C4-2B (cell line): ENCODE data around the gene ZNF611.

Experiments
- ZFX ChIP-seq: fragments of 450-650 bp; IDR thresholded peaks from 2 replicates; pipeline ENCODE4 v1.6.1; 2017
- TF ChIP-seq, protein P1 (sequence below): fragments of 450-650 bp; conservative IDR thresholded peaks from 2 replicates; pipeline ENCODE4 v1.5.1; 2017; ENCODE audit warnings: mild to moderate bottlenecking

DNA sequence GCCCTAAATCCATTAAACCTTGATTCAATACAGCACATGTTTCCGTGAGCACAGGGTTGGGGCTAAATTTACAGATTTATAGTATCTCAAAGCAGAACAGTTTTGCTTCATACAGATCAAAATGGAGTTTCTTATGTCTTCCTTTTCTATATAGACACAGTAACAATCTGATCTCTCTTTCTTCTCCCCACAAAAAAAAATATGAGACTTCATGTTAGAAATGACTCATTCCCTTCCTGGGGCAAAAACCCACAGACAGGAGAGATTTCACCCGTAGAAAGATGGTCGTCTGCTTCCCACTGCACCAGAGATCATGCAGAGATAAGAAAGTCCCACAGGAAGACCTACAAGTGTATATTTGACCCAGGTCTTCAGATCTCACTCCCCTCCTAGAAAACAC, 7.7 kb upstream of the ZNF611 start:
- TF ChIP-seq, protein P1, sequence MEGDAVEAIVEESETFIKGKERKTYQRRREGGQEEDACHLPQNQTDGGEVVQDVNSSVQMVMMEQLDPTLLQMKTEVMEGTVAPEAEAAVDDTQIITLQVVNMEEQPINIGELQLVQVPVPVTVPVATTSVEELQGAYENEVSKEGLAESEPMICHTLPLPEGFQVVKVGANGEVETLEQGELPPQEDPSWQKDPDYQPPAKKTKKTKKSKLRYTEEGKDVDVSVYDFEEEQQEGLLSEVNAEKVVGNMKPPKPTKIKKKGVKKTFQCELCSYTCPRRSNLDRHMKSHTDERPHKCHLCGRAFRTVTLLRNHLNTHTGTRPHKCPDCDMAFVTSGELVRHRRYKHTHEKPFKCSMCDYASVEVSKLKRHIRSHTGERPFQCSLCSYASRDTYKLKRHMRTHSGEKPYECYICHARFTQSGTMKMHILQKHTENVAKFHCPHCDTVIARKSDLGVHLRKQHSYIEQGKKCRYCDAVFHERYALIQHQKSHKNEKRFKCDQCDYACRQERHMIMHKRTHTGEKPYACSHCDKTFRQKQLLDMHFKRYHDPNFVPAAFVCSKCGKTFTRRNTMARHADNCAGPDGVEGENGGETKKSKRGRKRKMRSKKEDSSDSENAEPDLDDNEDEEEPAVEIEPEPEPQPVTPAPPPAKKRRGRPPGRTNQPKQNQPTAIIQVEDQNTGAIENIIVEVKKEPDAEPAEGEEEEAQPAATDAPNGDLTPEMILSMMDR: no peak
- TF ChIP-seq ZFX: no peak
